ENCODE measurements around the gene TMEFF2.

The TMEFF2 gene

DNA sequence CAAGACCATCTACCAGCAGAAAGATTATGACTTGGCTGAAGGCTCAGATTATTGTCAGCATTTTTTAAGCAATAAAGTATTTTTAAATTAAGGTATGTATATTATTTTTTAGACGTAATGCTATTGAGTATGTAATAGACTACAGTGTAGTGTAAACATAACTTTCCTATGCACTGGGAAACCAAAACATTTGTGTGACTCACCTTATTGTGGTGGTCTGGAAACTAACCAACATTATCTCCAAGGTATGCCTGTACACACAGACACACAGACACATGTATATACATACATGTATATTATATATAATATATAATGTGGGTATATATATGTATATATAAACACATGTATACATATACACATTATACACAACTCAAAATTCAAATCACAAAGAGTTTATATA lies 9.1 kb upstream of the TMEFF2 start:
- H3K4me3 ChIP-seq (ENCODE audit: low read depth, low read length), result no peak overlapping the region
- DNase-seq (ENCODE audit: low read depth), result no peak
- no peak for TF ChIP-seq POLR2A (IDR thresholded peaks at IDR 0.05; ENCODE audit: extremely low read depth, insufficient read length)
- TF ChIP-seq, protein P1, sequence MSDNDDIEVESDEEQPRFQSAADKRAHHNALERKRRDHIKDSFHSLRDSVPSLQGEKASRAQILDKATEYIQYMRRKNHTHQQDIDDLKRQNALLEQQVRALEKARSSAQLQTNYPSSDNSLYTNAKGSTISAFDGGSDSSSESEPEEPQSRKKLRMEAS (IDR thresholded peaks at IDR 0.05; ENCODE audit: low read depth, low read length), result no peak
- TF ChIP-seq, protein P2, sequence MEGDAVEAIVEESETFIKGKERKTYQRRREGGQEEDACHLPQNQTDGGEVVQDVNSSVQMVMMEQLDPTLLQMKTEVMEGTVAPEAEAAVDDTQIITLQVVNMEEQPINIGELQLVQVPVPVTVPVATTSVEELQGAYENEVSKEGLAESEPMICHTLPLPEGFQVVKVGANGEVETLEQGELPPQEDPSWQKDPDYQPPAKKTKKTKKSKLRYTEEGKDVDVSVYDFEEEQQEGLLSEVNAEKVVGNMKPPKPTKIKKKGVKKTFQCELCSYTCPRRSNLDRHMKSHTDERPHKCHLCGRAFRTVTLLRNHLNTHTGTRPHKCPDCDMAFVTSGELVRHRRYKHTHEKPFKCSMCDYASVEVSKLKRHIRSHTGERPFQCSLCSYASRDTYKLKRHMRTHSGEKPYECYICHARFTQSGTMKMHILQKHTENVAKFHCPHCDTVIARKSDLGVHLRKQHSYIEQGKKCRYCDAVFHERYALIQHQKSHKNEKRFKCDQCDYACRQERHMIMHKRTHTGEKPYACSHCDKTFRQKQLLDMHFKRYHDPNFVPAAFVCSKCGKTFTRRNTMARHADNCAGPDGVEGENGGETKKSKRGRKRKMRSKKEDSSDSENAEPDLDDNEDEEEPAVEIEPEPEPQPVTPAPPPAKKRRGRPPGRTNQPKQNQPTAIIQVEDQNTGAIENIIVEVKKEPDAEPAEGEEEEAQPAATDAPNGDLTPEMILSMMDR (IDR thresholded peaks at IDR 0.05; ENCODE audit: low read depth, low read length), result no peak
- no peak for TF ChIP-seq MYC (IDR thresholded peaks at IDR 0.05; ENCODE audit: low read depth, low read length)

DNA sequence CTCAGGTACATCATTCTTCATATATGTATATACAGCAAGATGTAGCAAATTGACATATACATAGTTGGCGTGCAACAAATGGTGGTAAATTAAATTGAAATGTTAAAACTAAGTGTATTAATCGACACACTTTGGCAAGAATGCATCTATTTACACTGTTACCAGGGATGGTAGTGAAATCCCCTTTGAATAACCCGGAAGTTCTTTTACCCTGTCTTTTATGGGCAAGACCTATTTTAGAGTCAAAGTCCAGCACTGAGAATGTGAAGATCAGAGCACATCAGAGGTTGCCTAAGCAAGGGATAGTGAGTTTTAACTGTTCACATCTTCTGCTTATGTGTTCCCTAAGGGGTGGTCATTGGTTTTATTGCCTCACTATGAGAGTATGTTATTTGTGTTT lies 7.6 kb upstream of the TMEFF2 start:
- no peak for TF ChIP-seq MYC (IDR thresholded peaks at IDR 0.05; ENCODE audit: low read depth, low read length)
- TF ChIP-seq, protein P1 (IDR thresholded peaks at IDR 0.05; ENCODE audit: low read depth, low read length), result no peak
- TF ChIP-seq, protein P2 (IDR thresholded peaks at IDR 0.05; ENCODE audit: low read depth, low read length), result no peak
- TF ChIP-seq POLR2A (IDR thresholded peaks at IDR 0.05; ENCODE audit: extremely low read depth, insufficient read length), result no peak
- no peak for DNase-seq (ENCODE audit: low read depth)
- H3K4me3 ChIP-seq (ENCODE audit: low read depth, low read length), result no peak overlapping the region

DNA sequence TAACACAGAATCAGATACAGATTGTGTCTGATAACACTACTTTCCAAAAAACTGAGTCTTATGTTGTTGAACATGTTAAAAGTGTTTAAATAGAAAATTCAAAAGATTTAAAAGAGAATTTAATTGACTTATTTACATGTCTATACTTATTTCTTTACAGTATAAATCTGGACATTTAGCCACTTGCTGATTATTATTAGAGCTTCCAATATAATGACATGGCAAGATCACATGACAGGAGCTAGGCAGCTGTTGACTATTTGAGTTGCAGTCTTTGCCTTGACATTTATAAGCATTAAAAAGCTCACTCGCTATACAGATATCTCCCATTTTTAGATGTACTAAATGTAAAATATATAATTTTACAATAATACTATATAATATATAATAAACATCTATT lies 6.4 kb upstream of the TMEFF2 start:
- no peak for DNase-seq (ENCODE audit: low read depth)
- no peak overlapping the region for H3K4me3 ChIP-seq (ENCODE audit: low read depth, low read length)
- no peak for TF ChIP-seq MYC (IDR thresholded peaks at IDR 0.05; ENCODE audit: low read depth, low read length)
- TF ChIP-seq, protein P2 (IDR thresholded peaks at IDR 0.05; ENCODE audit: low read depth, low read length), result no peak

DNA sequence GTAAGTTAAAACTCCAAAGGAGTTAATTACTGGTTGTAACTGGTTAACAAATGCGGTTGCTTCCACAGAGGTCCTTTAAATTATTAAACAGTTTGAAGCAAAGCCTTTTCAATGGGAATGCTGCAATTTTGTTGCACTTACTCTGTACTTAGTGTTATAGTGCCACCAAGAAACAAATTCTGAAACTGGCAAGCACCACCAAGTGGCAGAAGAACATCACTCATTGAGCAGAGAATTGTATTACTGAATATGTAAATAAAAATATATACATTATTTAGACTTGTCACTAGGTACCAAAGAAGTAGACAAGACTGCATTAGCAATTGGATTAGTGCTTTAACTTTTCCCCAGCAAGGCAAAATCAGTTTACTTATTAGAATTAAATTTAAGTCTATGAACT lies 2.6 kb upstream of the TMEFF2 start:
- no peak for DNase-seq (ENCODE audit: low read depth)
- no peak overlapping the region for H3K4me3 ChIP-seq (ENCODE audit: low read depth, low read length)
- TF ChIP-seq, protein P2 (IDR thresholded peaks at IDR 0.05; ENCODE audit: low read depth, low read length), result peak; percentile 11
- TF ChIP-seq POLR2A (IDR thresholded peaks at IDR 0.05; ENCODE audit: extremely low read depth, insufficient read length), result no peak

DNA sequence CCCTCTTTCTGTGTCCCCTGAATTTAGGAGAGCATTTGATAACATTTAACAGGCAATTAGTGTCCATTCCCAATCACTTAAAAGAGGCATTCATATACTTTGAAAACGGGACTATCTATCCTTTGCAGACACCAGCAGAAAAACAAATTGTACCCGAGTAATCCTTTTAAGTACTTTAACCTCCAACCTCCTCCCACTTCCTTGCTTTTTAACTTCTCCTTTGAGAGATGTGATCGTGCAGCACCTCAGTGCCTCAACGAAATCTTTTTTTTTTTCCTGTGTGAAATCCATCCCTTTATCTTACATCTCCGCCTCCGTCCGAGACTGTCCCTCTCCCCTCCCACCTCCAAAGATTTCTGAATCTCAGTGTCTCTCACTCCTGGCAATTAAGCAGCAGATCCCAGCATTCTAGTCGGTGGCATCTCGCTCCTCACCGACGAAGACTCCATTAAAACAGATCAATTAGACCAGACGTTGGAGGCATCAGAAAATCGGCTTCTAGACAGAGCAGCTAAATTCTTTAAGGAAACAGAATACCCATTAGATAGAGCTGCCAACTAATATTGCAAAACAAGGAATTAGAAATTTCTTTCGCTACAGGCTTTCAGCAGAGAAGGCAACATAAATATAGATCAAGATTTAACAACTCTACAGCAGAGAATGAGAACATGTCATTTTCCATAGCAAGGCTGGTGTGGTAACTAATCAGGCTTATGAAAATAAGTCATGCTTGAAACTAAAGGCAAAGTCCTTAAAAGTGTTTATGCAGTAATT lies 1.9 kb upstream of the TMEFF2 start:
- no peak for DNase-seq (ENCODE audit: low read depth)
- no peak overlapping the region for H3K4me3 ChIP-seq (ENCODE audit: low read depth, low read length)
- TF ChIP-seq, protein P1 (IDR thresholded peaks at IDR 0.05; ENCODE audit: low read depth, low read length), result no peak
- no peak for TF ChIP-seq POLR2A (IDR thresholded peaks at IDR 0.05; ENCODE audit: extremely low read depth, insufficient read length)
- TF ChIP-seq, protein P2 (IDR thresholded peaks at IDR 0.05; ENCODE audit: low read depth, low read length), result no peak
- no peak for TF ChIP-seq MYC (IDR thresholded peaks at IDR 0.05; ENCODE audit: low read depth, low read length)

Data from NB4 (cell line).